Testis (tissue), 2 donors: Measurements from ENCODE around the gene COL6A2.

Experiments
- CTCF ChIP-seq, 3 experiments: fragments of 450-650 bp in 2 of 3; fragments of 200-600 bp in 1 of 3; sonication (generic) in 1 of 3; IDR thresholded peaks; one replicate each; pipeline ENCODE4 v1.5.1; 2016 to 2019; ENCODE audit warnings: antibody characterized with exemption in 3 of 3, mild to moderate bottlenecking in 2 of 3, moderate library complexity in 1 of 3
- POLR2A ChIP-seq: fragments of 450-650 bp; IDR thresholded peaks from one replicate; pipeline ENCODE4 v1.6.1; 2017; ENCODE audit warnings: antibody characterized with exemption, mild to moderate bottlenecking, moderate library complexity

- TF ChIP-seq CTCF (IDR thresholded peaks at IDR 0.05) = no peak
- no peak for TF ChIP-seq POLR2A
Observed at GRCh38 chr21:46157987-46158451, 60.1 kb downstream of the COL6A2 start.
